Measurements from ENCODE around the gene RRAD.

The RRAD gene

DNA sequence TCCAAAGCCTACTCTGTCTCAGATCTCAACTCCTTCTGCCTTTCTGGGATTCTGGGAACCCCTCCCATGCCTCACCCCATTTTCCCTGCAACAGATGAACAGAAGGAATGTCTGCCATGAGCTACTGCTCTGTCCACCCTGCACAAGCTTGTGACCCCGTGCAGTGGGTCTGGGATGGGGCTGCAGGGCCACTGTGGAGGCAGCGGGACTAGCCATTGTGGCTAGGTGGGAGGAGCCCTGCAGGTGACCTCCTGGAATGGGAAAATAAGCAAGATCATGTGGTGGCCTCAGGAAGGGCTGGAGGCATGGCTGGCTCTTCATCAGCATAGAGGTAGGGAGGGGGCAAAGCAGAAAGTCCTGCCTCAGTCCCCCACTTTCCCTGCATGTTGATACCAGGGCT lies 31.3 kb downstream of the RRAD start:
- 0 out of 2 replicates have a peak, but pooled peaks cover 4% of the 10 kb centered on the region for H3K4me1 ChIP-seq (ENCODE audit: control insufficient read depth, low read length)
- H3K27ac ChIP-seq (ENCODE audit: low read depth, low read length), result no peak overlapping the region
- no peak overlapping the region for H3K4me2 ChIP-seq (ENCODE audit: low read length)
- 0 out of 2 replicates have a peak, but pooled peaks cover 2% of the 10 kb centered on the region for H3F3A ChIP-seq (ENCODE audit: control insufficient read depth, insufficient read depth)
- no peaks in the 10 kb centered on the region; the same call in 1 of the 2 replicates for H4K20me1 ChIP-seq (ENCODE audit: control insufficient read depth, insufficient read depth, low read depth, low read length)
- no peak overlapping the region for H3K4me3 ChIP-seq (ENCODE audit: low read length)
- TF ChIP-seq, protein P1, sequence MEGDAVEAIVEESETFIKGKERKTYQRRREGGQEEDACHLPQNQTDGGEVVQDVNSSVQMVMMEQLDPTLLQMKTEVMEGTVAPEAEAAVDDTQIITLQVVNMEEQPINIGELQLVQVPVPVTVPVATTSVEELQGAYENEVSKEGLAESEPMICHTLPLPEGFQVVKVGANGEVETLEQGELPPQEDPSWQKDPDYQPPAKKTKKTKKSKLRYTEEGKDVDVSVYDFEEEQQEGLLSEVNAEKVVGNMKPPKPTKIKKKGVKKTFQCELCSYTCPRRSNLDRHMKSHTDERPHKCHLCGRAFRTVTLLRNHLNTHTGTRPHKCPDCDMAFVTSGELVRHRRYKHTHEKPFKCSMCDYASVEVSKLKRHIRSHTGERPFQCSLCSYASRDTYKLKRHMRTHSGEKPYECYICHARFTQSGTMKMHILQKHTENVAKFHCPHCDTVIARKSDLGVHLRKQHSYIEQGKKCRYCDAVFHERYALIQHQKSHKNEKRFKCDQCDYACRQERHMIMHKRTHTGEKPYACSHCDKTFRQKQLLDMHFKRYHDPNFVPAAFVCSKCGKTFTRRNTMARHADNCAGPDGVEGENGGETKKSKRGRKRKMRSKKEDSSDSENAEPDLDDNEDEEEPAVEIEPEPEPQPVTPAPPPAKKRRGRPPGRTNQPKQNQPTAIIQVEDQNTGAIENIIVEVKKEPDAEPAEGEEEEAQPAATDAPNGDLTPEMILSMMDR (IDR thresholded peaks at IDR 0.05; ENCODE audit: low read depth, low read length, poor library complexity, severe bottlenecking), result no peak
- TF ChIP-seq EZH2phosphoT487 (IDR thresholded peaks at IDR 0.05; ENCODE audit: borderline replicate concordance, low read length), result no peak
- H3K79me2 ChIP-seq (ENCODE audit: control insufficient read depth, low read length), result no peaks in the 10 kb centered on the region
- peaks cover 4% of the 10 kb centered on the region; the same call in 1 of the 2 replicates for H3K36me3 ChIP-seq (ENCODE audit: control insufficient read depth, low read length)
- H3K9me3 ChIP-seq (ENCODE audit: control insufficient read depth, insufficient read depth, low read length), result no peaks in the 10 kb centered on the region
- no peaks in the 10 kb centered on the region for H3K27me3 ChIP-seq (ENCODE audit: control insufficient read depth, low read length)
- H3K9me2 ChIP-seq (replicated peaks; ENCODE audit: control insufficient read depth, low read length), result no peaks in the 10 kb centered on the region

- 0 out of 2 replicates have a peak, but pooled peaks cover 4% of the 10 kb centered on the region for H3K4me1 ChIP-seq (ENCODE audit: control insufficient read depth, low read length)
- no peak for TF ChIP-seq EZH2phosphoT487 (IDR thresholded peaks at IDR 0.05; ENCODE audit: borderline replicate concordance, low read length)
- TF ChIP-seq, protein P1 (IDR thresholded peaks at IDR 0.05; ENCODE audit: low read depth, low read length, poor library complexity, severe bottlenecking), result no peak
- no peaks in the 10 kb centered on the region; the same call in 1 of the 2 replicates for H4K20me1 ChIP-seq (ENCODE audit: control insufficient read depth, insufficient read depth, low read depth, low read length)
- 0 out of 2 replicates have a peak, but pooled peaks cover 2% of the 10 kb centered on the region for H3F3A ChIP-seq (ENCODE audit: control insufficient read depth, insufficient read depth)
- no peak overlapping the region for H3K4me2 ChIP-seq (ENCODE audit: low read length)
- H3K36me3 ChIP-seq (ENCODE audit: control insufficient read depth, low read length), result peaks cover 8% of the 10 kb centered on the region
- H3K27me3 ChIP-seq (ENCODE audit: control insufficient read depth, low read length), result no peaks in the 10 kb centered on the region
- no peak overlapping the region for H3K4me3 ChIP-seq (ENCODE audit: low read length)
- H3K9me3 ChIP-seq (ENCODE audit: control insufficient read depth, insufficient read depth, low read length), result no peaks in the 10 kb centered on the region
- no peak overlapping the region for H3K27ac ChIP-seq (ENCODE audit: low read depth, low read length)
- no peaks in the 10 kb centered on the region for H3K79me2 ChIP-seq (ENCODE audit: control insufficient read depth, low read length)
- no peaks in the 10 kb centered on the region for H3K9me2 ChIP-seq (replicated peaks; ENCODE audit: control insufficient read depth, low read length)
These were observed 33.5 kb downstream of the RRAD start for GRCh38 chr16:66891797-66892196.

- Histone ChIP-seq H3K9me3 (ENCODE audit: control insufficient read depth, insufficient read depth, low read length) (no peaks in the 10 kb centered on the region), H3K27me3 (ENCODE audit: control insufficient read depth, low read length) (no peaks in the 10 kb centered on the region), H3K4me2 (ENCODE audit: low read length) (no peak overlapping the region), H3K36me3 (ENCODE audit: control insufficient read depth, low read length) (peaks cover 12% of the 10 kb centered on the region), H3F3A (ENCODE audit: control insufficient read depth, insufficient read depth) (0 out of 2 replicates have a peak, but pooled peaks cover 2% of the 10 kb centered on the region), H3K9me2 (replicated peaks; ENCODE audit: control insufficient read depth, low read length) (no peaks in the 10 kb centered on the region), H3K79me2 (ENCODE audit: control insufficient read depth, low read length) (peaks cover 3% of the 10 kb centered on the region; the same call in 1 of the 2 replicates), H3K4me3 (ENCODE audit: low read length) (no peak overlapping the region), H3K4me1 (ENCODE audit: control insufficient read depth, low read length) (0 out of 2 replicates have a peak, but pooled peaks cover 4% of the 10 kb centered on the region), H3K27ac (ENCODE audit: low read depth, low read length) (no peak overlapping the region), H4K20me1 (ENCODE audit: control insufficient read depth, insufficient read depth, low read depth, low read length) (no peaks in the 10 kb centered on the region; the same call in 1 of the 2 replicates)
- TF ChIP-seq EZH2phosphoT487 (IDR thresholded peaks at IDR 0.05; ENCODE audit: borderline replicate concordance, low read length), result no peak
- TF ChIP-seq, protein P1 (IDR thresholded peaks at IDR 0.05; ENCODE audit: low read depth, low read length, poor library complexity, severe bottlenecking), result no peak
These were observed 34.0 kb downstream of the RRAD start for GRCh38 chr16:66891360-66891759.

All from DOHH2 (cell line).